NCI-H2171 treated with DMSO at 0.1 percent for 48 hours (cell line): Measurements from ENCODE around the gene PTER.

Source experiments
- DNase-seq: peaks from one replicate; lab custom pipeline; 2025; lab: John Stamatoyannopoulos, UW

Gene PTER

DNA sequence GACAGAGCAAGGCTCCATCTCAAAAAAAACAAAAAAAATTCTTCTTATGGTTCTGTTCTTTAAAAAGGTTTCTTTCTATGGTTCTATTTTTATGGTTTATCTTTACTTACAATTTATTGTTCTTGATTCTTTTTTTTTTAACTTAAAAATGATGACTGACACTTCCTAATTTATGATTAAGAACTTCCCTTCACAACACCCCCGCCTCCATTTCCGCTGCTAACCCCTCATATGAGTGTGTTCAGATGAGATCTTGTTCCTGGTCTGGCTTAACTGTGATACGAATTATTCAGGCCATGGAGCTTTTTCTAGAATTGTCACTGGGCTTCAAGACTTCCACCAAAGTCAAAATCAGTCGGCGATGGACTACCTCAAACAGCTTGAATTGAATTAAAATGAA, 33.9 kb downstream of the PTER start:
- DNase-seq = no peak

DNA sequence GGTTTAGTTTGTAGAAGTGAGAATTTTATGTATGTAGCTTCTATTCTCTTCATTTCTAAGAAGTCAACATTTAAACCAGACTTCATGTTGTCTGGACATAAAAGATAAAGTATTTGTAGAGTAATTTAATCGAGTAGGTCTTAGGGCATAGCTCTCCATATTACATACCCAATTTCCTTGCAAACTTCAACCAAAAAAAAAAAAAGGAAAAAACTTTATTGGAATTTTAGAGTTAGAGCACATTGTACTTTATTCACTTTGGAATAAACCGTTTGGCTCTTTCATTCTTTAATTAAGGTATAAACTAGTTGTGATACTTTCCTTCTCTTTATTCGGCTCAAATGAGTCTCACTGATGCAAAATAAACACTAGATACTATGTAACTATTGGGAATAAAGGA, 36.0 kb downstream of the PTER start:
- no peak for DNase-seq

DNA sequence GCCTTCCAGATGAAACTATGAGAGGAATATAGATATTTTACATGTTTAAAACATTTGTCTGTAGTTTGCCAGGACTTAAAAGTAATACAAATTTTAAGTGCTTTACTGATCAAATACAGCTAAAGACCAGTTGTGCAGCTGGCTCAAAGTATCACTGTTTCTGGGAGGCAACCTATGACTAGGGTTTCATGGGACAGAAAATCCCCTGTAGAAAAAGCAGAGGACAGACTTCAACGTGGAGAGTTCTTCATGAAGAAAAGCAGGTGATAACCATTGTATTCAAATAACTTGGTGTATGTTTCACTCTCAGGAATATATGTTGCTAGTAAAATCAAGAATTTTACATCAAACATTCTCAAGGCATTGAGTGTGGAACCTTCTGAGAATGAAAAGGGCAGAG, 40.9 kb downstream of the PTER start:
- DNase-seq = no peak

DNA sequence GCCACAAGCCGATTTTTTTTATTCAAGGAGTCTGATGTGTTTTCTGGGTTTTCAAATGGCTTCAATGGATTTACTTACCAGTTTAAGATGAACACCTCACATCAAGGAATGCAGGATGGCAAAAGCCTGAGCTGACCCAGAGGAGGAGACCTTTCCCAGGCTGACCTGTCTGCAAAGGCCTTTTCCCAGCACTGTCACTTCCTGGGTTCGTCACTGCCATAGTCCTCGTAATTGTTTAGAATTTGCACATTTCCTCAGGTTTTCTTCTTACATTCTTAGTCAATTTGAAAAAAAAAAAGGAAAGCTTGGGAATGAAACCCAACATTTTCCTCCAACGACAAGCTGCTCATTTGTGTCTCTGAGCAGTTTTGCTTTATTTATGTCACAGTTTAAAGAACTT, 42.0 kb downstream of the PTER start:
- no peak for DNase-seq

DNA sequence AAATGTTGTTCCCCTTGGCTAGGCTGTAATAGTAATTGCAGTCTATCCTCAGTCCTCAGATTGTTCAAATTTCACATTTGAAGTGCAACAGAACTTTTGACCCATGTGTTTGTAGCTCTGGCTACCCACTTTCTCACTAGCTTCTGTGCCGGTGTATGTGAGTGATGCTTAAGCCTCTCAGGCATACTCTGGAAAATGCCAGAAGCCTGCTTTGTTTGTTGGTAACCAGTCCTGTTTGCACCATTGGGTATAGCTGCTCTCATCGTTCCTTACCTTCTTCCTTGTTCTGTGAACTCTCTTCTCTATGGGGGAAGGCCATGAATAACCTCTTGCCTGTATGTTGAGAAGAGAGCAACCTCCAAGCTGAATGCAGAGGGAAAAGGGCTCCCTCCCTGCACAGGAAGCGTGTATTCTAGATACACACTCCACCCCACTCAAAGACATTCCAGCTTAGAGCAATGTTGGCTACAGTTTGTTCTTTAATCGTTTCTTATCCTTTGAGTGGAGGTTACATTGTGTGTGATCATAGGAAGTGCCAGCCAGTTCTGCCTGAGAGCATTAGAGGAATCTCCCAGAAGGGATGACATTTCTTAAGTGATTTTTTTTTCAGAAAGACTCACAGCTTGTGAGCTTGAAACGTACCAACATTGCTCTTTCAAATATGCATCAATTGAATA, 44.4 kb downstream of the PTER start:
- DNase-seq = no peak

DNA sequence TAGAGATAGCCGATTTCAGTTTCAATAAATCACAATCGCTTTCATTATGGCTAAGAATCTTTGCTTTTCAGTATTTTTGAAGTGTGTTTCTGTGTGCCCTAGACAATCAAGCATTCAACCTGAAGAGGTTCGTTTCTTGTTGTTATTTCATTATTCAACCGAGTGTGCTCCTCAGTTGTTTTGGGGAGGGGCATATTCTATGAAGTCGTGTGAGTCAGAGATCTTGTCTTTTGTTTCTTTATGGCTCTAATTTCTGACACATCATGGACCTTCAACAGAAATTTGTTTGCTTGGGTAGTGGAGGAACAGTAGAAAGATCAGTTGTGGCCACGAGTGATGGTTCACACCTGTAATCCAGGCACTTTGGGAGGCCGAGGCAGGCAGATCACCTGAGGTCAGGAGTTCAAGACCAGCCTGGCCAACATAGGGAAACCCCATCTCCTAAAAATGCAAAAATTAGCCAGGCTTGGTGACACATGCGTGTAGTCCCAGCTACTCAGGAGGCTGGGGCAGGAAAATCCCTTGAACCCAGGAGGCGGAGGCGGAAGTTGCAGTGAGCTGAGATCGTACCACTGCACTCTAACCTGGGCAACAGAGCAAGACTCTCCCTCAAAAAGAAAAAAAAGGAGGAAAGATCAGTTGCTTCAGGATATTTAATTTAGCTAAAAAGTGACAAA, 46.6 kb downstream of the PTER start:
- DNase-seq = no peak

DNA sequence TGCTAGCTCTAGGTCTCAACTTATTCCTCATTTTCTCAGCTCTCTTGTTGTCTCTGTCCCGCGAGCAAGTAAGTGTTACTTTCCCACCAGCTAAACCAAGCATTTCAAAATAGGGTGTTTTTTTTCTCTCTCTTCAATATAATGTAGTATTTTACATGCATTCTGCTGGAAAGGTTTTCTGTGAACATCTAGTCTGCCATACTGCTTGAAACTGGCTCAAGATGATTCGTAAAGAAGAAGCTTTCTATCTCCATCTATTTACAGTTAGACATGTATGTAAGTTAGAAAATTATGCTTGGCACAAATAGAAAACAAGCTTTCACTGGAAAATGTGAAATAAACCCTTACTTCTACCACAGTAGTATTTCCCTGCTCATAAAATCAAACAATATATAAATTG, 53.7 kb downstream of the PTER start:
- DNase-seq = no peak

DNA sequence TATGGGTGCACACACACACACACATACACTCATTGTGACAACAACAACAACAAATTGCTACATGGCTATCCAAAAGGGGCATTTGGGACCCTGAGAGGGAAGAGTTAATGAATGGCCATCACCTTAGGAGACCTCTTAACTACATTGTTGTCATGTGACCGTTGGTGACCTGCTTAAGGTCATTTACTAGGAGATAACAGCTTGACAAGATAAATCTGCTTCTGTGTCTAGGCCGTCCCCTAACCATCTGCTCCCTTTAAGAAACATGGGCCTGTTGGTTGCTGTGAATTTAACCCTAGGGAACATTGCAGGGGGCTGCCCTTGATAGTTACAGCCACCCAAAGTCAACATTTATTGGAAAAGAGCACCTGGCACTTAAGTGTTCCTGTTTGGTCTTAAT, 55.1 kb downstream of the PTER start:
- peak; percentile 74 for DNase-seq

DNA sequence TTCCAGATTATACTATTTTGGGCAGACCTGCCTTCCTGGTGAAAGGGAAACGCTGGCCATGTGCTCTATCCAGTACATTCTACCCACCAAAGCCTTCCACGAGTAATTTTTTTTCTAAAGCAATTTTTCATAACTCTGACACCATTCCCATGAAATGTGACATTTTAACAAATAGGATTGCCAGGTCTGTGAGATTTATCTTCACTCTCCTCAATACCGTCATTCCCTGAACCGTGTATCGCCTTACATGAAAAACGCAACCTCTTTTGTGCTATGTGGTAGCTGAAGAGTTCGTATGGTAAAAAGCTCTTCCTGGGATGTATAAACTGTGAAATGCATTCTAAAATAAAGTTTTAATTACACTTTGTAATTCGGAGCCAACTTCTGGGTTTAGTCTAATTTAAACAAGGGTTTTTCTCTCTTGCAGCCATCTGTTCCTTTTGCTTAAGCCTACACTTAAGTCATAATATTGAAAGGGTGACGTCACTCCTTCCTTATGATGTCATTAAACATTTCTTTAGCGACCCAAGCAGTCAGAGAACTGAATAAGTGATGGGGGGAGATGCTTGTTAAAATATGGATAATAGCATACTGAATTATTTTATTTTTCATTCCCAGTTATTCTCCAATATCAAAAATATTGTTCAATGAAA, 57.2 kb downstream of the PTER start:
- no peak for DNase-seq

DNA sequence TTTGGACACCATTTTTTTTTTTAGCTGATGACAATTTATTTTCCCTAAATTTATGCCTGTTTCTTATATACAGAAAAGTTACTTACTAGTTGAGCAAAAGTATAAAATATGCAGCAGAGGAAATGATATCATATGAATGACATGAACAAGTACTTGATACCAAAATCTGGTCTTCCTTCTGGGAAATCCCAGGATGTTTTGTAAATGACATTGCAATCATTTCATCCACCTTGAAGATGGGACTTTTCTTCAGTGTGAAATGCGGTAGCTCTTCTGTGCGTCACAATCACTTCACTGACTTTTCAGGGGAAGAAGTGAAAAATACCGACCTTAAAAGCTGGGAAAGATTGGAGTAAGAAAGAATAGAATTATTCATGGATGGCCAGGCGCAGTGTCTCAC, 61.1 kb downstream of the PTER start:
- no peak for DNase-seq

DNA sequence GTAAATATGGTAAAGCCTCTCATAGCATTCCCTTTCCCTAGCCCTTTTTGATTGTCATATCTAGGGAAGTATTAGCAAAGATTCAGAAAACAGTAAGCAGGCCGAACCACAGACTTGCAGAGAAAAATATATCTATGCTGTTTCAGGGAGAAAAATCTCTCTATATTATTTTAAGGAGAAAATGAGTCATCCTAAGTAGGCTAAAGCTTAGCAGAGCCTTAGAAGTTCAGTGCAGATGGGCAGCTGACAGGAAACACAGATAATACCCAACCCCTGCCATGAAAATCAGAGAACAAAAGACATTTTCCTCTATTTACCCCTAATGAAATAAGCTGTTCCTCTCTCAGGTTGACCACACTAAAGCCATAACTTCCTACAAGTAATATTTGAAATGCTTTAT, 68.4 kb downstream of the PTER start:
- no peak for DNase-seq

DNA sequence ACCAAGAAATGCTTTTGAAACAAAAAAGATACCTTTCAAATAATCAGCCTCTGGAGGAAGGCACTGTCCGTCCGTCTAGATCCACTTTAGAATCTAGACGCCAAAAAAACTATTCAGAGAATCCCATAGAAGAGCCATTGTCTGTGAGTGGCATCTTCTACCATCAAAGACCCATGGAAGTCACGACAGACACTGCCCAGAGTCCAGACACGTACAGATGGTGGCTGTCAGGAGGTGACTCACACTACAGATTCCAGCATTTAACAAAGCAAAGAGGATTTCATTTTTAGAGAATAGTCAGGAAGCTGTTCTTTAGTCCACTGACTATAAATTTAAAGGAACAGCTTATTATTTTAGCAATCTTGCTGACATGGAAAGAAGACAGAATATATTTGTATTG, 73.2 kb downstream of the PTER start:
- DNase-seq = no peak

DNA sequence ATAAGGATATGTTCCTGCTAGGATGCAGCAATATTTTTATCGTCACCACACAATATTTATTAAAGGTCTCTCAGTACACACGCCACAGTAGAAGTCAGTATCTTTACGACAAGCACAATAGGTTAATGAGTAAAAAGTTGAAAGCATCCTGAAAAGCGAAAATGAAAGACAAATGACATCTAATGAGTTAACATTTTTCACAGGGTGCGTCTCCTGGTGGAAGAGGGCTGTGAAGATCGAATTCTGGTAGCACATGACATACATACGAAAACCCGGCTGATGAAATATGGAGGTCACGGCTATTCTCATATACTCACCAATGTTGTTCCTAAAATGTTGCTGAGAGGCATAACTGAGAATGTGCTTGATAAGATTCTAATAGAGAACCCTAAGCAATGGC, 74.0 kb downstream of the PTER start:
- DNase-seq = no peak

DNA sequence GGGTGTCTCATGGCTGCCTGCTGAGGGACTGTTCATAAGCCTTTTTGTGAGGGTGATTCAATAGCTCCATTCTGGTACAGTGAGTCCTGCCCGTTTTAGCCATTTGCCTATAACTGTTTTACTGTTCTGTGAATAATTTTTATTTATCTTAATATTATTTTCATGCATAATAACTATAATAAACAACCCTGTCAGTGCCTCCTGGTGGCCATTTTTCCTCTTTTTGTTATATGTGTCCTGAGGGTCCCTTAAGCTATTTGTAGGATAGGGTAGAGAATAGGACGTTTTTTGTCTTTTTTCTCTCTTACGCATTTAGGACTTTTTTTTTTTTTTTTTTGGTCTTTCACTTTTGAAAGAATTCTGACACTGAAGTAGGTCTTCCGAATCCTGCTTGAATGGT, 82.0 kb downstream of the PTER start:
- no peak for DNase-seq

DNA sequence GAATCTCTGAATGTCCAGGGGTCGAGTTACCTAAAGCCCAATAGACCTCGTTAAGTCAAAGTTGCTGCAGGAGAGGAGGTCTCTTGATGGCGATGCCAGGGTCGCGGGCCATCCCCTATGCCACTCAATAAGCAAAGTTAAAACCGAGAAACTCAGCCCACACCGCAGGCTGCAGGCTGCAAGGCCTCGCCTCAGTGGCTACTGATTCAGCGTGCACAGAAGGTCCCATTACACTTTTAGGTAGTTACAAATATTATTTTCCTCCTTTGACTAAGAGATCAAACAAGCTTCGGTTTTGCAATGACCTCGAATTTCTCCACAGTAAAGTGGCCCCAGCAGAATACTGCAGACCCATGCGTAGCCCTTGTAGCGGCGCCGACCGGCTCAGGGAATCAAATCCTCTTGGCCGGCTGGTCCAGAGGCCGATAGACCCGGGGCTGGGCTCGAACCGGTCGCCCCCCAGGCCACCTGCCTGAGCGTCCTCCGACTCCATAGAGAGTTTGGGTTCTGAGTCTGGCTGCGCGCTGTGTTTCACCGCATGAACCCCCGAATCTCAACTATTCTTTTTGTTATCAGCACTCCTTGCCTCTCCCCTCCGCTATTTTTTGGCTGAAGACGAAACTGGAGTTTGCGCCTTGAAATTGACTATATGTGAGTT, 82.6 kb downstream of the PTER start:
- DNase-seq = no peak

DNA sequence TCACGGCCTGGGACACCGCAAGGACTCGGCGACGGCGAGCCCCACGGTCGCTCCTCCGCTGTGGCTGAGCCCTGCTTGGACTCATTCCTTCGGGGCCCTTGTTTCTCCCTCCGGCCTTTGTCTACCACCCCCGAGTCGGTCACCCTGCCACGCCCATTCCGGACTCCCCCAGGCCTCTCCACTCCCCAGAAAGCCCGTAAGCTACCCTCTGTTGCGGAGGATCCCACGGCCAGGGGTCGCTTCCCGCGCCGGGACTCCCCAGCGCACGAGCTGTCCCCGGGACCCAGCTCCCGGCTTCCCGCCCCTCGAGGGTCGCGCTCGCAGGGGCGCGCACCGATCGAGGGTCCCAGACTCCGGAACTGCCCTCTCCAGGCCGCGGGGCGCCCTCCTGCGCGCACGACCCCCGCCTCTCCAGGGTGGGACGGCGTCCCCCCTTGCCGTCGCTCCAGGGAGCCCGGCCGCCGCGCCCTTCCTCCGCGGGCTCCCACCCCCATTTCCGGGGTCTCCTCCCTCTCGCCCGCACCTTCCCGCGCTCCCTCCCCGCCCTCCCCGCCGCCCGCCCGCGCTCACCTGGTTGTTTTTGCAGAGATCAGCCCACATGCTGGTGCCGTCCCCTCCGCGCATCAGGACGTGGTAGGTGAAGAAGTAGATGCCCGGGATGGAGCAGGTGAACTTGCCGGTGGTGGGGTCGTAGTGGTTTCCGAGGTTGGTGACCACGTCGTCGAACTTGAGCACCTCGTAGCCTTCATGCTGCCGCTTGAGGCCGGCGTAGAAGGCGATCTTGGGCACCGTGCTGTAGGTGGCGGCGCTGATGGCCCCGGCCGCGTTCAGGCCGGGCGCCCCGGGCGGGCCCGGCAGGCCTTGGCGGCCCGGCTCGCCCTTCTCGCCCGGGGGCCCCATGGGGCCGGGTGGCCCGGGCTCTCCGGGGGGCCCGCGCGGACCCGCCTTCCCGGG, 83.4 kb downstream of the PTER start:
- no peak for DNase-seq

DNA sequence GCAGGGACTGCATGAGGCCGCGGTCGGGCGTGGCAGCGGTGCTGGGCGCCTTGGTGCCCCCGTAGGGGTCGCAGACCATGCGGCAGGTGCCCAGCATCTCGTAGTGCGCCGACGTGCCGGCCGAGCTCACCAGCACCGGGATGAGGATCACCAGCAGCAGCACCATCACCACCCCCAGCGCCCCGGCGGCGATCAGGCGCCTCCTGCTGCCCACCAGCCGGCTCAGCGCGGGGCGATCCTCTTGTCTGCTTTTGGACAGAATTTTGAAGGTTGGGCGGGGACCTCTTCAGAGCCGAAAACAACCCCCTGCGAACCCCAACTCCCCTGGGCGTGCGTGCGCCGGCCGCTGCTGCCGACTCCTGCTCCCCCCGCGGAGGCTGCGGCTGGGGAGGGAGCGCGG, 84.1 kb downstream of the PTER start:
- DNase-seq = peak; percentile 4

DNA sequence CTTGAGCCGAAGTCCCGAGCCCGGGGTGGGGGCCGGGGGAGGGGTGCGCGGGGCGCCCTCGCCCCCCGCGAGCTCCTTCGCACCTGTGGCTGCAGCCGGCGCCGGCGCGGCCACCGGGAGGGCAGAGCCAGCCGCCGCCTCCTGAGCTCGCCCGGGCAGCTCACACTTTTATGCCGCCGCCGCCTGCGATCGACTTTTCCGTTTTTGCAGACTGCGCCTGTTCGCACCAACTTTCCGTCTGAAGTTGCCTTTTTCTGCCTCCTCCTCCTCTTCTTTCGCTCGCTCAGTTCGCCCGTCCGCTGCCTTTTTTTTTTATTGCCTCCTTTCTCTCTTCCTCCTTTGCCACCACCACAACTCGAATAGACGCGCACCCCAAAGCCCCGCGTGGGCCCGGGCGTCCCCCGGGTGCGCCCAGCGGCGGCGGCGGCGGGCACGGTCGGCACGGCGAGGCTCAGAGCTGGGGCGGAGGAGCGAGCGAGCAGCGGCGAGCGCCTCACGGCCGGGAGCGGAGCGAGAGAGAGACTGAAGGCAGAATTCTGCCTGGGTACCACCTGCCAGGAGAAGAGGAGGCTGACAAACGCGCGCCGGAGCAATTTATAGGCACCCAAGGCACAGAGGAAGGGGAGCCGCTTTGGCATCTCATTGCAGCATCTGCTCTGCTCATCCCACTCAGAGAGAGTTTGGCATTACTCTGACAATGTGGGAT, 84.7 kb downstream of the PTER start, which contains the start of gene C1QL3:
TSS of gene C1QL3 (minus strand) at position 569 of the 706 bp plus-strand sequence. CDS start 814 bp downstream, outside the sequence.
- DNase-seq = peak; percentile 21

DNA sequence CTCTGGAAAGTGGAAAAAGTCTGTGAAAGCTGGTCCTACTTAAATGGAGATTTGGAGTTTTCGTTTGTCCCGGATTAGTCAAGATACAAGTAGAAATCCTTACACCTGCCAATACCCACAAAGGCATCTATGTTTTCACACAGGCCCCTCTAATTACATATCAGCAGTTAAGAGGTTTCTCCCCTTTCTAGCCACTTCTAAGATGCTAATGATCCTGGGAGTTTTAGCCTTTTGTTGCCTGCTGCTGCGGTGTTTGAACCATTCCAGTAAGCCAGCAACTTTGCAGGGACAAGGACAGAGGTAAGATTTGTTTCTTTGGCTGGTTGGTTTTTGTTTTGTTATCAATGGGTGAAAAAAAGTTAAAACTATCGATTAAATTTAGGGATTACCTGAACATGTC, 90.6 kb downstream of the PTER start:
- no peak for DNase-seq

DNA sequence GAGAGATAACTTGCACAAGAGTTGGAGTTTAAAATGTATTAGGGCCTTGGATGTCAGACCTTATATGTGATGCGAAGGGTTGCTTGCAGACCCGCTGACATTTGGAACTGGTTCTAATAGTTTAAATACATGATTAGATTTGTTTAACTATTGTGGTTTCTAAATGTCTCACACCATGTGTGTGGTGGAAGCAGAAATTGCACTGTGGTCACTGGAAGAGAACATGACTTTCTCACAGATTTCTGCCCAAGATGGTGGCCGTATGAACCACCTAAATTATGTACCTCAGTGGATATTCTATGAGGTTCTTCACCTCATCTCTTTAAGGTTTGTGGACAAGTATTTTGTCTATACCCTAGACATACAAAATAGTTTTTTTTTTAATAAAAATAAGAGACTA, 93.0 kb downstream of the PTER start:
- no peak for DNase-seq

DNA sequence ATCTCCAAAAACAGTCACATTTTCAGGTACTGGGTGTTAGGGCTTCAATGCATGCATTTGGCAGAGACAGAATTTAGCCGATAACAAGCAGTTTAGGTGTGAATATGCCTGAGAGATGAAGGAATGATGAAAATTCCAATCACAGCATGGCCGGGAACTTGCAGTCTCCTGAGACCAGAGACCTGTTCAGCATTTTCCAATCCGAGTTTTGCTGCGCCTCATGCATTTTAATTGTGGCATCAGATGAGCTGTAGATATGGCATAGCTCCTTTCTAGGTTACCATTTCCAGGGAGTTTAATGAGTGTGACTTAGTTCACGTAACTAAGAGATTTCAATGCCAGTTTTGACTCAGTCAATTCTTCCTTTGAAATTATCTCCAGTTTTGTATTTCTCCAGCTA, 99.3 kb downstream of the PTER start:
- DNase-seq = no peak
